Ovary (tissue), 3 donors: ENCODE measurements around the gene SLC16A5.

Source experiments
- EP300 ChIP-seq: sonication (generic); formaldehyde crosslinking; IDR thresholded peaks from one replicate; pipeline ENCODE4 v1.6.1; 2017; ENCODE audit warnings: antibody characterized with exemption
- POLR2A ChIP-seq: fragments of 450-650 bp; IDR thresholded peaks from one replicate; pipeline ENCODE4 v1.6.1; 2017; ENCODE audit warnings: antibody characterized with exemption, mild to moderate bottlenecking, moderate library complexity
- TF ChIP-seq, protein P1 (sequence below), 3 donors: fragments of 450-650 bp in 2 of 3; fragments of 200-600 bp in 1 of 3; IDR thresholded peaks; one replicate each; pipeline versions ENCODE4 v1.5.1 to v1.8.0; 2016 to 2022; ENCODE audit warnings: antibody characterized with exemption in 3 of 3, mild to moderate bottlenecking in 1 of 3
- donor health status: DM: no; HTN: no; CAD: no.

GRCh38 chr17:75084039-75084660 lies 3.6 kb upstream of the SLC16A5 start:
- TF ChIP-seq POLR2A (no peak), EP300 (no peak)
- TF ChIP-seq, protein P1, sequence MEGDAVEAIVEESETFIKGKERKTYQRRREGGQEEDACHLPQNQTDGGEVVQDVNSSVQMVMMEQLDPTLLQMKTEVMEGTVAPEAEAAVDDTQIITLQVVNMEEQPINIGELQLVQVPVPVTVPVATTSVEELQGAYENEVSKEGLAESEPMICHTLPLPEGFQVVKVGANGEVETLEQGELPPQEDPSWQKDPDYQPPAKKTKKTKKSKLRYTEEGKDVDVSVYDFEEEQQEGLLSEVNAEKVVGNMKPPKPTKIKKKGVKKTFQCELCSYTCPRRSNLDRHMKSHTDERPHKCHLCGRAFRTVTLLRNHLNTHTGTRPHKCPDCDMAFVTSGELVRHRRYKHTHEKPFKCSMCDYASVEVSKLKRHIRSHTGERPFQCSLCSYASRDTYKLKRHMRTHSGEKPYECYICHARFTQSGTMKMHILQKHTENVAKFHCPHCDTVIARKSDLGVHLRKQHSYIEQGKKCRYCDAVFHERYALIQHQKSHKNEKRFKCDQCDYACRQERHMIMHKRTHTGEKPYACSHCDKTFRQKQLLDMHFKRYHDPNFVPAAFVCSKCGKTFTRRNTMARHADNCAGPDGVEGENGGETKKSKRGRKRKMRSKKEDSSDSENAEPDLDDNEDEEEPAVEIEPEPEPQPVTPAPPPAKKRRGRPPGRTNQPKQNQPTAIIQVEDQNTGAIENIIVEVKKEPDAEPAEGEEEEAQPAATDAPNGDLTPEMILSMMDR (IDR thresholded peaks at IDR 0.05) = no peak
